ENCODE measurements around the gene SLC23A2.

- TF ChIP-seq POLR2A (IDR thresholded peaks at IDR 0.05) = no peak
- no peak for TF ChIP-seq CTCF (IDR thresholded peaks at IDR 0.05)
These were observed 38.6 kb upstream of the SLC23A2 start for GRCh38 chr20:5039889-5040288.
